GM18508 (cell line): ENCODE results near the gene MTMR3.
"Not testable (repeated sequence)": the region's sequence is repeated elsewhere in the genome, so short reads cannot be mapped to it uniquely, and the experiment has no call there.

Source experiments
- ATAC-seq: cut with Tn5 transposase; IDR thresholded peaks from one replicate; pipeline ENCODE4 v1.9.1; 2021; ENCODE audit warnings: moderate number of reproducible peaks; ENCODE audit not compliant: insufficient read depth, unreplicated experiment

The MTMR3 gene

DNA sequence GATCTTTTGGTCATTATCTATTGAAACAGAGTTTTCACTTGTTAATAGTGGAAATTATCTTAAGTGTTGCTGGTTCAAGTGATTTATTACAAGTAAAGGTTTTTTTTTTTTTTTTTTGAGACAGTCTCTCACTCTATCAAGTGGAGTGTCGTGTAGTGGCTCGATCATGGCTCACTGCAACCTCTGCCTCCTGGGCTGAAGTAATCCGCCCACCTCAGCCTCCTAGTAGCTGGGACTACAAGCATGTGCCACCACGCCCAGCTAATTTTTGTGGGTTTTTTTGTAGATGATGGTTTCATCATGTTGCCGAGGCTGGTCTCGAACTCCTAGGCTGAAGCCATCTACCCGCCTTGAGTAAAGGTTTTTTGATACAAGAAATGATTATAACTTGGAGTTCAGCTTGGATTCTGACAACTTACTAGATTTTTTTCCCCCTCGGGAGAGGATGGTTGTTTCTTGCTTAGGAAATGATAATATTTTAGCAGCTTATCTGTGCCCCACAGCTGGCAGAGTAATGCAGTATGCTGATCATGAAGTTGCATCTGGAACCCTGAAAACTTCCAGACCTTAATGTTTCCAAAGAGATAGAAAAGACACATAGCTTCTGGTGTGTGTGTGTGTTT, 68.9 kb downstream of the MTMR3 start:
- no peak for ATAC-seq

DNA sequence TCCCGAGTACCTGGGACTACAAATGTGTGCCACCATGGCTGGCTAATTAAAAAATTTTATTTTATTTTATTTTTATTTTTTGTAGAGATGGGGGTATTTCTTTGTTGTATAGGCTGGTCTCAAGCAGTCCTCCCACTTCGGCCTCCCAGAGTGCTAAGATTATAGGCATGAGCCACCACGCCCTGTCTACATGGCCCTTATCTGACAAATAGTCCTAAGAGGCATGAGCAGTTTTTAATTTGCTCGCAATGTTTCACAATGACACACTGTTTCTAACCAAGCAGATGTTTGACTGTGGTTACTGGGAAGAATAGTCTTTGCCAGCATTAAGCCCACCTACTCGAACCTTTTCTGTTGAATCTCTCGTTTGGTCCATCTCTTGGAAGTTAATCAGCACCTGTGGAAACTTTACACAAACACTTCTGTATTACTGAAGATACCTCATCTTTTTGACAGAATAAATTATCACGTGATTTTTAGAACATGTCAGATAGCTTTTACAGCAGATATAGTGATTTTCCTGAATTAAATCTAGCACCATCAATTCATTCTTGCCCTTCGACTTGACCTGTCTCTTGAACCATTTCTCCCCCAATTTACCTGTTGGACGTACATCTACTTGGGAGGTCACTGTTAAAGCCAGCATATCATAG, 71.4 kb downstream of the MTMR3 start:
- no peak for ATAC-seq

DNA sequence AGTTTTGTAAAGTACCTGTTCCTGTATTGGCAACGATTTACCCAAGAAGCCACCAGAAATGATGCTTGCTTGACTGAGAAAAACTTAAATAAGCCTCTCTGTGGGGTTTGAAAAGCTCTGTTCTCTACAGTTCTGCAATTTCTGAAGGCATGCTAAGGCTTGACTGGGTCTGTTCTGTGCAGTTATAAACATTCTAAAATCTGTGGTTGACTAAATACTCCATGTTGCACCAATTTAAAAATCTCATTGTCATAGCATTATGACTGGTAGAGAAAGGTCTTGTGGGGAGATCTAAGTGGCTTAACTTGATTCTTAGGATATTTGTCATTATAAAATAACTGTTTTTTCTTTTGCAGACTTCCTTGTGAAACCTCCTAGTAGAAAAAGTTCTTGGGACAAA, 73.7 kb downstream of the MTMR3 start:
- ATAC-seq, result no peak

DNA sequence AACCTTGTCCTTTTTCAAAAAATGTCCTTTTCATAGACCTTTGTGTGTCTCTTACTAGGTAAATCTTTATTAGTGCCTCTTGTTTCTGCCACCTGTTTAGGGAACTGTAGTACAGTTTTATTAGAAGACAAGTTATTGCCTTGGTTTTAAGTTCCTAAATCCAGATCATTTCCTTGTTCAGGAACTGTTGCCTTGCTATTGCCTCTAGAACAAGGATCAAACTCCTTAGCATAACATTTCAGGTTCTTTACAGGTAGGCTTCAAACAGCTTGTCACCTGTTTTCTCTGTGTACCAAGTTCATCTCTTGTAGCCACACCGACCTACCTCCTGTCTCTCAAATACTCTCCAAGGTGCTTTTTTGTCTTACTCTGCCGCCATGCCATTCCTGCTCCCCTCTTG, 75.2 kb downstream of the MTMR3 start:
- ATAC-seq, result no peak

DNA sequence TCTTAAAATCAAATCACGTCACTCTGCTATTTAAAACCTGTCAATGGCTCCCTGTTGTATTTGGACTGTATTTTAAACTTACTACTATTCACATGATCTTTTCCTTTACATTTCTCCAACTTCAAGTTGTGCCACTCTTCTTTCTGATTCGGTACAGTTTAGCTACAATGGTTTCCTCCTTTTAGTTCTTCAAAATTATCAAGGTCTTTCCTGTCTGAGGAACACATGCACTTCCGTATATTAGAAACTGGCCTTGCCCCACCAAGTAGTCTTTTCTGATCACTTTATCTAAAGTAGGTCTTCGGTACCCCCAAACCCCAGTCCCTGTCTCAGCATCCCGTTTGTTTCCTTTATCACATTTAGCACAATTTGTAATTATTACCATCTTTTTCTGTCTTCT, 81.8 kb downstream of the MTMR3 start:
- ATAC-seq, result no peak

DNA sequence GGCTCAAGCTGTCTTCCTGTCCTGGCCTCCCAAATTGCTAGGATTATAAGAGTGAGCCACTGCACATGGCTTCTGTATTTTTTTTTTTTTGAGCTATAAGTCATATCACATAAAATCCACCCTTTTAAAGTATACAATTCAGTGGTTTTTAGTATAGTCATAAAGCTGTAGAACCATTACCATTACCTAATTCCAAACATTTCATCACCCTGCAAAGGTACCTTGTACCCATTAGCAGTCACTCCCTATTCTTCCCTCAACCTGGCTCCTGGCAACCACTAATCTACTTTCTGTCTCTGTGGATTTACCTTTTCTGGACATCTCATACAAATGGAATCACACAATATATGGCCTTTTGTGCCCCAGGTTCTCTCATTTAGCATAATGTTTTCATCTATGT, 84.5 kb downstream of the MTMR3 start:
- ATAC-seq, result no peak

DNA sequence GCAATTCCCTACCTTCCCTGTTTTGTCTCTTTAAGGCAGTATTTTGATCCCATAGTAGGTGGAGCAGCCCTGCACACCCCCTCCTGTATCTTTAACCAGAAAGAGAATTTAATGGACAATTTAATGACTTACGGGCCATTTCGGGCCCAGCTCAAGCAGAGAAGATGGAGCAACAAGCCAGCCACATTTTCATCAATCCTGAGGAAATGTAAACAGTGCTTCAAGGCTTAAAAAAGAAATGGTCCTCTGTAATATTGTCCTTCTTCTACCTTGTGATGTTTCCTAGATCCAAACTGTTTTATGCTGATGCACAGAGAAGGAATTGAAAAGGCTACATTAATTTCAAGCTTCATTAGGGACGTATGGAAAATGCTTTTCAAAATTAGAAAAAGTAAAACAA, 88.6 kb downstream of the MTMR3 start:
- ATAC-seq, result no peak

DNA sequence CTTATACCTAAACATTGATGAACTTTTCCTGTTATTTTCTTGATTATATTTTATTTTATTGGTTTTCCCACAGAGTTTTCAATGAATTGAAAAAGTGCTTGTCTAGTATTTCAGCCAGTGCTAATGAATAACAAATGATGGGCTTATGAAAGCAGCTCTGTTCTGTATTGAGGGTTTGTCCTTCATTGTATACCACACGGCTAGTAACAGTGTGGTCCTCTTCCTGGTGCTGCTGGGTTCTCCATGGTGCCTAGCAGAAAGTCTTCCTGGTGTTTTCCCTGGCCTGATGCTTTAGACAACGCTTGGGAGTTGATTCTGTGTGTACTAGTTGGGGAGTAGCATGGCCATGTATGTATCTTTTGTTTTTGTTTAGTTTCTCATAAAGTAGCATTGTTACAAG, 89.1 kb downstream of the MTMR3 start:
- no peak for ATAC-seq

DNA sequence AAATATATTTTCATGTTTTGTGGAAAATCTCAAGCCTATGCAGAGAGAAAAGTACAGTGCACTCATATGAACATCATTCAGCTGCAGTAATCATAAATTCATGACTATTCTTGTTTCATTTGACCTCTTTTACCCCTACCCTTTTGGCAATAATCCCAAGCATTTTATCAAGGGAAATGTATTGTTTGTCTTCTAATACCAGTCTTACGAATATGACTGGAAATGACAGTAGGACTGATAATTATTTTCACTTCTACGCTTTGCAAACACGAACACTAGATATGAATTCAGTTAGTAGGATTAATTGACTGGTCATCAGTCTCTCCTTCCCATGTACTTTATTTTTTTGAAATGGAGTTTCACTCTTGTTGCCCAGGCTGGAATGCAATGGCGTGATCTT, 90.3 kb downstream of the MTMR3 start:
- no peak for ATAC-seq

DNA sequence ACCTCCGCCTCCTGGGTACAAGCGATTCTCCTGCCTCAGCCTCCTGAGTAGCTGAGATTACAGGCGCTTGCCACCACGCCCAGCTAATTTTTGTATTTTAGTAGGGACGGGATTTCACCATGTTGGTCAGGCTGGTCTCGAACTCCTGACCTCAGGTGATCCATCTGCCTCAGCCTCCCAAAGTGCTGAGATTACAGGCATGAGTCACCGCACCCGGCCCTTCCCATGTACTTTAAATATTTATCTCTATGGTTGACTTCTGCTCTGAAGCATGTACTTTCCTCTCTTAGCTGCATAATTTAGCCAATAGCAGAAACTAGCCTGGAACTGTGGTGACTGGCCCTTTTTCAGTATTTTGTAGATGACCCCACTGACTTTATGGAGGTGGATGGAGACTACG, 90.7 kb downstream of the MTMR3 start:
- ATAC-seq, result not testable (repeated sequence)

DNA sequence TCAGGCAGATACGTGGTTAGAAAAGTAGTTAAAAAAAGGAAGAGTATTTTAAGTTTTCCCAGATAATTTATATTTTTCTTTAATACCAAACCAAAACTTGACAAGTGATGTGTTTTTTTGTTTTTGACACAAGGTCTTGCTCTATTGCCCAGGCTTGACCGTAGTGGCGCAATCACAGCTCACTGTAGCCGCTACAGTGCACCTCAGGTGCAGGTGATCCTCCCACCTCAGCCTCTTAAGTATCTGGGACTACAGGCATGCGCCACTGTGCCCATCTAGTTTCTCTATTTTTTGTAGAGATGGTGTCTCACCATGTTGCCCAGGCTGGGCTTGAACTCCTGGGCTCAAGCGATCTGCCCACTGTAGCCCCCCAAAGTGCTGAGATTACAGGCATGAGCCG, 92.5 kb downstream of the MTMR3 start:
- no peak for ATAC-seq

DNA sequence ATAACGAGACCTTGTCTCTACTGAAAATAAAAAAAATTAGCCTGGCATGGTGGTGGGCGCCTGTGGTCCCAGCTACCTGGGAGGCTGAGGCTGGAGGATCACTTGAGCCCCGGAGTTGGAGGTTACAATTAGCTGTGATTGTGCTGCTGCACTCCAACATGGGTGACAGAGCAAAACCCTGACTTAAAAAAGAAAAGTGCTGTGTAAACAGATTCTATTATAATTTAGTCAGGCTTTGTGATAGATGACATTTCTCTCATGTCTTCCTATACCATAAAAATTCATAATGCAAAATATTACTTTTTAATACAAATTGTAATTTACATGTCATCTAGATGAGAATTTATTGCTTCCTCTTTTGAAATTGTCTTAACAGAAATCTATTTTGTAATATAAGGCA, 94.1 kb downstream of the MTMR3 start:
- ATAC-seq, result no peak

DNA sequence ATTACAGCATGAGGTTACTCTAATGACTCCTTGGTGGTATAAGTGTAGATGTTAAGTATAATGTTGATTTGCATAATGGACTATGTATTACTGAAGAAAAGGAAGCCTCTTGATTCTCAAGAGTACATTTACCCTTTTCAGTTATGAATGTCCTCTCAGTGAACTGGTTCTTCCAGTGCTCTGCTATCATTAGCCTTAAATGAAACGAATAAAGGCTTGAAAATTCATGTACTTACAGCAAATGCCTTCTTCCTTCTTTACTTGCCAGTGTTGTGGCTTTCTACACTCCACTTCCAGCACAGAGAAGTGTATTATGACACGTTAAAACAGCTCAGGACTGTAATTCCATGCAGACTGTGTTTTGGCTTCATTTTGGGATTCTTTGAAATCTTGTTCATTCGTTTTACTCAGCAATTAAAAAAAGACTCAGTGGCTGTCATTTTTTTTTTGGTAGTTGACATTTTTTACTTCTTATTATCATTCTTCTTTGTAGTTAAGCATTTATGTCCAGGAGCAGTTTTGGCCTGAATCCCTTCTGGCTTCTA, 96.9 kb downstream of the MTMR3 start:
- ATAC-seq, result no peak

DNA sequence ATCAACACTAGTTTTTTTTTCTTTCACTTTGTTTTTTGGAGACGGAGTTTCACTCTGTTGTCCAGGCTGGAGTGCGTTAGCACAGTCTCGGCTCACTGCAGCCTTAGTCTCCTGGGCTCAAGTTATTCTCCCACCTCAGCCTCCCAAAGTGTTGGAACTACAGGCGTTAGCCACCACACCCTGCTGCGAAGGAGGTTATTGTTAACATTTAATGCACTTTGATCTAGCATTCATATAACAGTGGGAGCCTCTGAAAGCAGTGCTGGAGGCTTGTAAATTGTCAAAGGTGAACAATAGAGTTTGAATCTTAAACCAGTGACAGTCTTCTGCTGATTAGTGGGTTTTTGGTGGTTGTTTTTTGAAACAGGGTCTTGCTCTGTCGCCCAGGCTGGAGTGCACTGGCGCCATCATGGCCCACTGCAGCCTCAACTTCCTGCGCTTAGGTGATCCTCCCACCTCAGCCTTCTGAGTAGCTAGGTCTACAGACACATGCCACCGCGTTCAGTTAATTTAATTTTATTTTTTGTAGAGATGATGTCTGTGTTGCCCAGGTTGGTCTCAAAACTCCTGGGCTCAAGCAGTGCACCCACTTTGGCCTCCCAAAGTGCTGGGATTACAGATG, 100.4 kb downstream of the MTMR3 start:
- ATAC-seq, result no peak

DNA sequence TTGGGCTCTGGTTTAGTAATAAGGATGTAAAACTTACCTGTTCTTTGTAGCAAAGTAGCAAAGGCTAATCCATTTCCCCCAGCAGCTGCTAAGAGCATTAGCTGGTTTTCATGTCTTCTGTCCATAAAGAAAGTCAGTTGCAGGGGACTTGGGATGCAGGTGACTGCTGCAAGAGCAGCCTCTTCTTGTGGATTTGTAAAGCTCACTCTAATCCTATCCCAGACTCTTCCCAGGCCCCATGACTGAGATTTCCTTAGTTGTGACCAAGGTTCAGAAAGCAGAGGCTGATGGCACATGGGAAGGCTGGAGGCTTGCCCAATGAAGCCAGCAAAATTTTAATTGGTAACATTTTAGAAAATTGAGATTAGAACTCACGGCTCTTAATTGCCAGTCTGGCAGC, 102.9 kb downstream of the MTMR3 start:
- no peak for ATAC-seq

DNA sequence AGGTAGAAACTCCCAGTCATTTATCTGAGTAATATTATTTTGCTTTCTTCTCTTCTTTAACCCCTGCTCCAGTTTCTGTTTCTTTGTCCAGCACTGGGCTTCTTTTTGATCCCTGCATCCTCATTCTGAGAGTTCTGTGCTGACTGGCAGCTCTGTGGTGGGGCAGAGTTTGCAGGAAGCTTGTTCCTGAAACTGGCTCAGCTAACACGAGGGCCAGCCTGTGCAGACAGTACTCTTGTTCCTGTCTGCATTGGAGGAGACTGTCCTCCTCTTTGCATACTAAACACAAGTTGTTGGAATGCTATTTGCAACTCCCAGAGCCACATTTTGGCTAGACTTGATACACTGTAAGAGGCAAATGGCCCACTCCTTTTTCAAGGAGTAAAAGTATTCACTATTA, 104.2 kb downstream of the MTMR3 start:
- ATAC-seq, result no peak

DNA sequence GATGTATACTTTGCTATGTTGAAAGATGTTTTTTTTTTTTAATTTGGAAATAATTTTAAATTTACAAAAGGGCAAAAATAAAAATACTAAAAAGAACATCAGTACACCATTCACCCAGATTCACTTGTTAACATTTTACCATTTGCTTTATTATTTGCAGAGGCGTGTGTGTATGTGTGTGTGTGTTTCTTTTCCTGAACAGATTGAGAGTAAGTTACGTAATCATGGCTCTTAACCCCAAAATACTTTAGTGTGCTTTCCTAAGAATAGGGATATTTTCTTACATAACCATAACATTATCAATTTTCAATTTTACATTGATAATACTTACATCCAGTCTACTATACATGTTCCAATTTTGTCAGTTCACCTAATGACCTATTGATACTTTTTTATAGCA, 105.7 kb downstream of the MTMR3 start:
- no peak for ATAC-seq

DNA sequence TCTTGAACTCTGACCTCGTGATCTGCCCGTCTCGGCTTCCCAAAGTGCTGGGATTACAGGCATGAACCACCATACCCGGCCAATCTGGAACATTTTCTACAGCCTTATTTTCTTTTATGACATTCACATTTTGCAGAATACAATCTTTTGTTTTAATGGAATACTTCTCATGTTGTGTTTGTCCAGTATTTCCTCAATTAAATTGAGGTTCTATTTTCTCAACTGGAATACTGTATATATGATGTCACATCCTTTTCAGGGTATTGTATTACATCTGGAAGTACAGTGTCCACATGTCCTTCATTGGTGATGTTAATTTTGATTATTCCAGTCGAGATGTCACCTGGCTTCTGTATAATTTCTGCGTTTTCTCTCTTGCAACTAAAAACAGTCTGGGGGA, 106.5 kb downstream of the MTMR3 start:
- no peak for ATAC-seq

DNA sequence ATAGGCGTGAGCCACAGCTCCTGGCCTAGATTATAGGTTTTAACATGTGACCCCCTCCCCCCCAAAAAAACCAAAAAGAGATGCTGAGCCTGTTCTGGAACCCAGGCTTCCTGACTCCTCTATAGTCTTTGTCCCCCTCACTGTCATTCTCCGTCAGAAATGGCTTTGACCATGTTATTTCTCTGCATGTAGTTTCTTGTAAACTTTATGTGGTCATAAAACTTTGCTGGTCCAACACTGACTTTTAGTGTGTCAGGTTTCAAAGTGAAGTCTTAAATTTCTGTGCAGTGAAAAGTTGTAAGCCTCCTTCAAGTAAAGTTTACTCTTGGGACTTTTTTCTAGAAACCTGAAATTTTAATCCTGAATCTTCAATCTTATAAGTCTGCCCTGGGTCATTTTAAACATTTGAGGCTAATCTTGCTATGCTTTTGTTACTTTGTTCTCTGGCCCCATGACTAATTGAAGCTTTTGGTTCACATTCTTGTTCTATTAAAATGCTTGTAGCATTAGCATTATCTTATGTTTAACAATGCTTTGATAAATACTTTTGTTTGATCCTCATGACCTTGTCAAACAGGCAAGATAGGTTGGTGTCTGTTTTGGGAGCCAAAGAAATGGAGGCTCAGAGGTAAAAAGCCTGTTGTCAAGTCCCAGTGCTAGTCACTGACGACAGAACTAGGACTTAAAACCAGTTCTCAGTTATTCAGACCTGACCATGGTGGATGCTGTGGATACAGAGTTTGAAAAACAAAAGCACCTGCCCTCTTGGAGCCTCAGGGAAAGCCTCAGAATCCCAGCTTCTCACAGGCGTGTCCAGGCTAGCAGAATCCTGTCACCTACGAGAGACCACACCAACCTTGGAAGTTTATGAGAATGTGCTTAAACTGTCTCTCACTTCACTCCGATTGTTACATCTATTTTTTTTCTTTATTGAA, 109.6 kb downstream of the MTMR3 start:
- ATAC-seq, result no peak

DNA sequence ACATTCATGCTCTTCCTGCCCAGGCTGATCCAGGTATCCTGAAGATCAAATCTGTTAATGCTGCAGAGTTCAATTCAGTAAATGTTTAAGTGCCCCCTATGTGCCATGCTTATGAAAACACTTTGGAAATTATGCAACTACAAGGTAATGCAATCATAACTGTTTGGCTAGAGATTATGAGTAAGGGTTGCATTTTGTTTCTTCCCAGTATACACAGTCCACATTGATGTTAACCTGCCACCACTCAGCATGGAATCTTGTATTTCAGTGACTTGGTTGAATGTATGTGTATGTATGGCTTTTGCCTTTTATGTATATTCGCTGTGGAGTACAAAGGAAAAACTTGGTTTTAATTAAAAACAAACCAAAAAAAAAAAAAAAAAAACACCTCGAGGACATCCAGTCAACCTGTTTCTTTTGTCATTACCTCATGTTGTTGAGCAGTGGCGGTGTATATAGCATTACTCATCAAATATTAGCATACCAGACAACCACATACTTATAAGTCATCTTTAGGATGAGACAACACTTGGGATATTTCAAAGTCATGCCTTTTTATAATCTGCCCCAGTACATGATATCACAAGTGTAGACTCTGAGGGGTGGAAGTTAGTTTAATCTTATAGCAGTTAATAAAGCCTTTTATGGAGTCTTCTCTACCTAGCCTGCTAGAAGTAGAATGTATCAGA, 111.2 kb downstream of the MTMR3 start:
- no peak for ATAC-seq
